Testis (tissue), 3 donors: ENCODE data around the gene RASAL2. TPM values are rescaled to one million over a fixed set of nuclear protein-coding genes. Genes with fewer than 3 reads are reported as not detected.

Experiments used
- DNase-seq: peaks from one replicate; pipeline ENCODE4 v3.0.0-alpha.2; 2019
- H3K27ac ChIP-seq, 2 donors: fragments of 200-600 bp; sonication (generic); one replicate each; pipeline ENCODE4 v1.5.1; 2019
- H3K27me3 ChIP-seq: fragments of 200-600 bp; sonication (generic); one replicate; pipeline ENCODE4 v1.5.1; 2019
- H3K36me3 ChIP-seq: fragments of 200-600 bp; sonication (generic); one replicate; pipeline ENCODE4 v1.5.1; 2017; ENCODE audit warnings: low read depth; ENCODE audit errors: missing control alignments
- H3K4me1 ChIP-seq: fragments of 200-600 bp; sonication (generic); one replicate; pipeline ENCODE4 v1.5.1; 2019
- H3K4me3 ChIP-seq, 2 donors: fragments of 200-600 bp; sonication (generic); one replicate each; pipeline ENCODE4 v1.5.1; 2017 to 2019
- H3K9me3 ChIP-seq: fragments of 200-600 bp; sonication (generic); one replicate; pipeline ENCODE4 v1.5.1; 2017
- POLR2A ChIP-seq: fragments of 450-650 bp; IDR thresholded peaks from one replicate; pipeline ENCODE4 v1.6.1; 2017; ENCODE audit warnings: antibody characterized with exemption, mild to moderate bottlenecking, moderate library complexity
- WGBS, 2 donors: methylation state at CpG; one replicate each; pipeline ENCODE4 v1.1.5; 2018; 5-methylcytosine and 5-hydroxymethylcytosine counted together
- intact Hi-C: fragments of 100-400 bp; cut with DNase I; formaldehyde crosslinking; loops from one replicate; pipeline ENCODE4 v1.15.1; 2023; ENCODE audit warnings: low total_unique reads
- polyA plus RNA-seq: library from polyadenylated mRNA; stranded (reverse); fragments of 350-450 nt; fragmentation: Illumina TruSeq; extraction: RNeasy Lipid Tissue Mini Kit (QIAGEN cat#74804); gene quantifications from one replicate; pipeline ENCODE4 v1.2.3, GENCODE V29; 2014; ENCODE audit warnings: low read depth, low replicate concordance; ENCODE audit not compliant: insufficient read depth
- total RNA-seq, 2 donors: library from RNA; depleted of rRNA; stranded (reverse); fragments of >200 nt; gene quantifications; one replicate each; pipeline ENCODE4 v1.2.3, GENCODE V29; 2016
- TF ChIP-seq, protein P1 (sequence below), 3 experiments: fragments of 450-650 bp in 2 of 3; fragments of 200-600 bp in 1 of 3; sonication (generic) in 1 of 3; IDR thresholded peaks; one replicate each; pipeline ENCODE4 v1.5.1; 2016 to 2019; ENCODE audit warnings: antibody characterized with exemption in 3 of 3, mild to moderate bottlenecking in 2 of 3, moderate library complexity in 1 of 3

Gene RASAL2
- total and polyA plus RNA-seq, 3 donors from 2014 or later, result 25.9 to 41.7 (median 39.6) TPM

GRCh38 chr1:178127482-178128191 is 33.7 kb downstream of the RASAL2 start:
- DNase-seq, result no peak
- TF ChIP-seq POLR2A, result no peak
- TF ChIP-seq, protein P1, sequence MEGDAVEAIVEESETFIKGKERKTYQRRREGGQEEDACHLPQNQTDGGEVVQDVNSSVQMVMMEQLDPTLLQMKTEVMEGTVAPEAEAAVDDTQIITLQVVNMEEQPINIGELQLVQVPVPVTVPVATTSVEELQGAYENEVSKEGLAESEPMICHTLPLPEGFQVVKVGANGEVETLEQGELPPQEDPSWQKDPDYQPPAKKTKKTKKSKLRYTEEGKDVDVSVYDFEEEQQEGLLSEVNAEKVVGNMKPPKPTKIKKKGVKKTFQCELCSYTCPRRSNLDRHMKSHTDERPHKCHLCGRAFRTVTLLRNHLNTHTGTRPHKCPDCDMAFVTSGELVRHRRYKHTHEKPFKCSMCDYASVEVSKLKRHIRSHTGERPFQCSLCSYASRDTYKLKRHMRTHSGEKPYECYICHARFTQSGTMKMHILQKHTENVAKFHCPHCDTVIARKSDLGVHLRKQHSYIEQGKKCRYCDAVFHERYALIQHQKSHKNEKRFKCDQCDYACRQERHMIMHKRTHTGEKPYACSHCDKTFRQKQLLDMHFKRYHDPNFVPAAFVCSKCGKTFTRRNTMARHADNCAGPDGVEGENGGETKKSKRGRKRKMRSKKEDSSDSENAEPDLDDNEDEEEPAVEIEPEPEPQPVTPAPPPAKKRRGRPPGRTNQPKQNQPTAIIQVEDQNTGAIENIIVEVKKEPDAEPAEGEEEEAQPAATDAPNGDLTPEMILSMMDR (IDR thresholded peaks at IDR 0.05), result no peak
- H3K4me1 ChIP-seq, result no peaks in the 10 kb centered on the region
- H3K36me3 ChIP-seq, result no peaks in the 10 kb centered on the region
- no peaks in the 10 kb centered on the region for H3K9me3 ChIP-seq
- intact Hi-C loops, result no loop called here
- 95 to 97% methylated on average over 2 of the region's 2 CpGs for WGBS, 2 donors
- no peak overlapping the region for H3K27ac ChIP-seq
- no peaks in the 10 kb centered on the region for H3K27me3 ChIP-seq
- no peak overlapping the region for H3K4me3 ChIP-seq

- no peaks in the 10 kb centered on the region for H3K27me3 ChIP-seq
- no peak overlapping the region for H3K27ac ChIP-seq
- TF ChIP-seq, protein P1 (IDR thresholded peaks at IDR 0.05), result no peak
- TF ChIP-seq POLR2A, result no peak
- 73 to 81% methylated on average over 3 of the region's 3 CpGs for whole genome bisulfite sequencing, 2 donors
- H3K4me3 ChIP-seq, result no peak overlapping the region
- H3K36me3 ChIP-seq, result no peaks in the 10 kb centered on the region
- H3K4me1 ChIP-seq, result no peaks in the 10 kb centered on the region
- H3K9me3 ChIP-seq, result no peaks in the 10 kb centered on the region
- DNase-seq, result no peak
- intact Hi-C loops, result no loop called here
These were observed 39.5 kb downstream of the RASAL2 start for GRCh38 chr1:178133239-178133989.

DNA sequence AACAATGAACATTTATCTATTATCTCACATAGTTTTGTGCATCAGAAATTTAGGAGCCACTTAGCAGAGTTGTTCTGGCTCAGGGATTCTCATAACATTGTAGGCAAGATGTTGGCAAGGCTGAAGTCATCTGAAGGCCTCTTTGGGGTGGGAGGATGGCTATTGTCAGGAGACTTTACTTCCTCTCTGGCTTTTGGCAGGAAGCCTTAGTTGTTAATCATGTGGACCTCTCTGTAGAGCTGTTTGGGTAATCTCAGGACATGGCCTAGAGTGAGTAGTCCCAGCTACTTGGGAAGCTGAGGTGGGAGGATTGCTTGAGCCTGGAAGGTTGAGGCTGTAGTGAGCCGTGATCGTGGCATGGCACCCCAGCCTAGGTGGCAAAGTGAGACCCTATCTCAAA is 40.2 kb downstream of the RASAL2 start:
- no peak for DNase-seq
- intact Hi-C loops, result no loop called here
- Histone ChIP-seq H3K27me3 (no peaks in the 10 kb centered on the region), H3K27ac (no peak overlapping the region), H3K4me3 (no peak overlapping the region), H3K4me1 (no peaks in the 10 kb centered on the region), H3K36me3 (no peaks in the 10 kb centered on the region), H3K9me3 (no peaks in the 10 kb centered on the region)
- 77 to 80% methylated on average over 2 of the region's 2 CpGs for WGBS, 2 donors
- TF ChIP-seq, protein P1 (IDR thresholded peaks at IDR 0.05), result no peak

DNA sequence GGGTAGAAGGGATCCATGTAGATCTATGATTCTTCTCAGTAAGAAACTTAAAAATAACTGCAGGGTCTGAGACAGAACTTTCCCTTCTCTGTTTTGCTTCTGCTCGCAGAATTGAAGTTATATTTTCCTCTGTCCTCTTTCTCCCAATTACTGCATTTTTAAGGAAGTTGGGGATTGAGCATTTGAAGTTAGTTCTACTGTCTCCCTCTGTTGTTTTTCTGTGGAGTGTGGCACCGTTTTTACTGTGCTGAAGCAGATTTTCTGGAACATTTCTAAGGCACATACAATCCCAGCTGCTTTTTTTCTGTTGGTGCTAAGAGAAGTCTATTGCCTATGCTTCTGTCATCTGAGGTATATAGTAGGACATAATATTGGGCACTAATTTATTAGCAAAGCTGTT is 43.3 kb downstream of the RASAL2 start:
- Histone ChIP-seq H3K27me3 (no peaks in the 10 kb centered on the region), H3K27ac (peak overlapping the region; percentile 28 to 34), H3K9me3 (no peaks in the 10 kb centered on the region), H3K4me3 (no peak overlapping the region), H3K36me3 (no peaks in the 10 kb centered on the region), H3K4me1 (no peaks in the 10 kb centered on the region)
- 32 to 36% methylated on average over 2 of the region's 2 CpGs for WGBS, 2 donors
- intact Hi-C loops, result no loop called here
- no peak for TF ChIP-seq POLR2A
- TF ChIP-seq, protein P1 (IDR thresholded peaks at IDR 0.05), result no peak
- DNase-seq, result no peak
